H1 (cell line): ENCODE data around the gene RBM47. TPM values are rescaled to one million over a fixed set of nuclear protein-coding genes. Genes with fewer than 3 reads are reported as not detected.
"Not testable (repeated sequence)": the region's sequence is repeated elsewhere in the genome, so short reads cannot be mapped to it uniquely, and the experiment has no call there.

Source experiments
- CTCF ChIA-PET: fragments of 300-600 bp; sonication (Branson Sonifier 250); formaldehyde crosslinking; loops from one replicate; lab custom pipeline; 2021; ENCODE audit not compliant: partially characterized antibody; lab: Charles Lee
- POLR2A ChIA-PET: fragments of 300-600 bp; sonication (Branson Sonifier 250); formaldehyde crosslinking; loops from one replicate; lab custom pipeline; 2021; ENCODE audit warnings: inconsistent platforms; ENCODE audit not compliant: partially characterized antibody; lab: Charles Lee
- DNase-seq, 2 experiments: peaks; one replicate each; pipeline versions ENCODE4 v3.0.0 to v3.0.0-alpha.2; 2010 to 2022; ENCODE audit warnings: low spot score in 2 of 2, low read depth in 1 of 2, mixed read lengths in 1 of 2
- FAIRE-seq: peaks from 2 replicates; lab custom pipeline; 2011; peaks lifted over from hg19 to GRCh38; lab: Jason Lieb, UNC
- H2AFZ ChIP-seq: 2 replicates; pipeline ENCODE4 v1.8.1; 2012; ENCODE audit warnings: low read length, inconsistent platforms
- H2AK5ac ChIP-seq: 2 replicates; pipeline ENCODE4 v1.6.1; 2013; ENCODE audit warnings: low read depth, low read length
- H2BK120ac ChIP-seq: replicated peaks from 2 replicates; pipeline ENCODE3; 2013; ENCODE audit warnings: low read depth, low read length, inconsistent platforms
- H2BK12ac ChIP-seq: 2 replicates; pipeline ENCODE4 v1.6.1; 2013; ENCODE audit warnings: low read depth, low read length
- H2BK15ac ChIP-seq: 2 replicates; pipeline ENCODE4 v1.6.1; 2013; ENCODE audit warnings: low read length
- H2BK20ac ChIP-seq: 2 replicates; pipeline ENCODE4 v1.6.1; 2013; ENCODE audit warnings: low read length
- H2BK5ac ChIP-seq: 2 replicates; pipeline ENCODE4 v1.6.1; 2013; ENCODE audit warnings: low read depth, low read length
- H3K14ac ChIP-seq: 2 replicates; pipeline ENCODE4 v1.6.1; 2013; ENCODE audit warnings: inconsistent platforms; ENCODE audit not compliant: insufficient read length
- H3K18ac ChIP-seq: 2 replicates; pipeline ENCODE4 v1.6.1; 2013; ENCODE audit warnings: low read length; ENCODE audit errors: extremely low read depth
- H3K23ac ChIP-seq: 2 replicates; pipeline ENCODE4 v1.6.1; 2013; ENCODE audit warnings: inconsistent platforms; ENCODE audit not compliant: insufficient read length
- H3K23me2 ChIP-seq: 2 replicates; pipeline ENCODE4 v1.6.1; 2013; ENCODE audit warnings: low read depth, low read length
- H3K27ac ChIP-seq: 2 replicates; pipeline ENCODE4 v1.6.1; 2011; ENCODE audit warnings: low read depth, low read length, inconsistent platforms
- H3K27me3 ChIP-seq, 4 experiments: replicated peaks in 1 of 4; 1 replicate in 1 of 4; 2 replicates in 3 of 4; pipeline versions ENCODE4 v1.6.1 to v1.8.1; 2011 to 2013; ENCODE audit warnings: low read length in 3 of 4, mild to moderate bottlenecking in 3 of 4, inconsistent platforms in 2 of 4, mixed read lengths in 2 of 4, moderate library complexity in 1 of 4; ENCODE audit not compliant: control insufficient read depth in 3 of 4, insufficient read depth in 3 of 4; ENCODE audit errors: extremely low read depth in 1 of 4
- H3K36me3 ChIP-seq, 4 experiments: 2 replicates each; pipeline versions ENCODE4 v1.6.1 to v1.8.1; 2011 to 2013; ENCODE audit warnings: mild to moderate bottlenecking in 4 of 4, low read length in 3 of 4, moderate library complexity in 2 of 4, control low read depth in 1 of 4, inconsistent platforms in 1 of 4; ENCODE audit not compliant: insufficient read depth in 4 of 4, control insufficient read depth in 2 of 4
- H3K4ac ChIP-seq: replicated peaks from 2 replicates; pipeline ENCODE3; 2013; ENCODE audit warnings: low read length, low read depth, mixed read lengths, inconsistent platforms; ENCODE audit not compliant: insufficient read length
- H3K4me1 ChIP-seq, 4 experiments: replicated peaks in 1 of 4; 1 replicate in 1 of 4; 2 replicates in 3 of 4; pipeline versions ENCODE4 v1.6.1 to v1.8.1; 2011 to 2013; ENCODE audit warnings: low read length in 3 of 4, inconsistent platforms in 2 of 4, mixed read lengths in 1 of 4; ENCODE audit not compliant: insufficient read depth in 4 of 4, control insufficient read depth in 3 of 4
- H3K4me2 ChIP-seq, 2 experiments: 2 replicates each; pipeline versions ENCODE4 v1.6.1 to v1.8.1; 2011 to 2013; ENCODE audit warnings: low read depth in 2 of 2, low read length in 2 of 2, control low read depth in 1 of 2, inconsistent platforms in 1 of 2, mild to moderate bottlenecking in 1 of 2; ENCODE audit not compliant: insufficient read depth in 1 of 2
- H3K4me3 ChIP-seq, 4 experiments: fragments of 200-600, 300-600 bp in 1 of 4; sonication (generic), shearing (Covaris generic), sonication (Bioruptor Twin) in 1 of 4; 2 replicates each; pipeline versions ENCODE4 v1.5.1 to v1.8.1; 2011 to 2016; ENCODE audit warnings: low read length in 4 of 4, low read depth in 3 of 4, control low read depth in 2 of 4, inconsistent platforms in 2 of 4, mild to moderate bottlenecking in 2 of 4, mixed read lengths in 1 of 4, moderate library complexity in 1 of 4; ENCODE audit not compliant: insufficient read depth in 2 of 4; ENCODE audit errors: extremely low read depth in 1 of 4
- H3K56ac ChIP-seq: replicated peaks from 2 replicates; pipeline ENCODE3; 2013; ENCODE audit warnings: low read depth, mild to moderate bottlenecking, mixed read lengths, low read length, inconsistent platforms; ENCODE audit not compliant: insufficient read length
- H3K79me1 ChIP-seq: 2 replicates; pipeline ENCODE4 v1.6.1; 2013; ENCODE audit warnings: low read depth, low read length, control low read depth
- H3K79me2 ChIP-seq, 2 experiments: 2 replicates each; pipeline versions ENCODE4 v1.6.1 to v1.8.1; 2012 to 2013; ENCODE audit warnings: low read length in 2 of 2, mild to moderate bottlenecking in 2 of 2, inconsistent platforms in 1 of 2; ENCODE audit not compliant: insufficient read depth in 2 of 2, control insufficient read depth in 1 of 2
- H3K9ac ChIP-seq, 4 experiments: replicated peaks in 1 of 4; 1 replicate in 1 of 4; 2 replicates in 3 of 4; pipeline versions ENCODE4 v1.6.1 to v1.8.1; 2011 to 2013; ENCODE audit warnings: low read depth in 3 of 4, low read length in 3 of 4, control low read depth in 2 of 4, mild to moderate bottlenecking in 2 of 4, moderate library complexity in 2 of 4, inconsistent platforms in 1 of 4; ENCODE audit errors: extremely low read depth in 1 of 4
- H3K9me3 ChIP-seq, 2 experiments: 2 replicates each; pipeline versions ENCODE4 v1.6.1 to v1.8.1; 2012 to 2013; ENCODE audit warnings: mild to moderate bottlenecking in 2 of 2, moderate library complexity in 2 of 2, control low read depth in 1 of 2, inconsistent platforms in 1 of 2, low read depth in 1 of 2, low read length in 1 of 2, mixed read lengths in 1 of 2; ENCODE audit not compliant: insufficient read depth in 2 of 2
- H4K20me1 ChIP-seq, 2 experiments: replicated peaks in 1 of 2; 2 replicates each; pipeline versions ENCODE3 to v1.8.1; 2011 to 2013; ENCODE audit warnings: inconsistent platforms in 2 of 2, low read length in 2 of 2, mild to moderate bottlenecking in 1 of 2; ENCODE audit not compliant: insufficient read depth in 2 of 2, control insufficient read depth in 1 of 2
- H4K5ac ChIP-seq: 2 replicates; pipeline ENCODE4 v1.6.1; 2013; ENCODE audit warnings: low read length, low read depth, mixed read lengths, inconsistent platforms; ENCODE audit not compliant: insufficient read length
- H4K8ac ChIP-seq: 2 replicates; pipeline ENCODE4 v1.8.0; 2013; ENCODE audit warnings: mild to moderate bottlenecking, moderate library complexity, low read length, inconsistent platforms; ENCODE audit not compliant: insufficient read depth; ENCODE audit errors: extremely low read depth
- H4K91ac ChIP-seq: replicated peaks from 2 replicates; pipeline ENCODE3; 2013; ENCODE audit warnings: low read length, mixed read lengths, inconsistent platforms; ENCODE audit not compliant: insufficient read length
- WGBS, 2 experiments: shearing (Covaris generic) in 1 of 2; methylation state at CpG; one replicate each; pipeline versions ENCODE4 v1.1.6 to v1.1.7; 2013 to 2015; ENCODE audit warnings: low lambda C conversion rate in 2 of 2, mixed read lengths in 2 of 2, inconsistent platforms in 1 of 2, low coverage in 1 of 2, missing lambda C conversion rate in 1 of 2; ENCODE audit not compliant: insufficient replicate concordance in 2 of 2, insufficient coverage in 1 of 2, insufficient read length in 1 of 2; ENCODE audit errors: extremely low coverage in 1 of 2, missing lambda C conversion rate in 1 of 2; 5-methylcytosine and 5-hydroxymethylcytosine counted together
- polyA plus RNA-seq, 7 experiments: library from polyadenylated mRNA; depleted of rRNA in 3 of 7; stranded (reverse) in 5 of 7; unstranded in 2 of 7; fragments of >200 nt in 5 of 7; fragments of 200-250 nt in 2 of 7; gene quantifications; 1 replicate in 5 of 7; 2 replicates in 1 of 7; 4 replicates in 1 of 7; pipeline versions ENCODE4 v1.2.1 to v1.2.3, GENCODE V29; 2011 to 2013; ENCODE audit warnings: missing spikeins in 2 of 7, mixed read lengths in 2 of 7
- total RNA-seq: library from RNA; stranded (reverse); fragmentation: NEBNext Ultra II Directional; extraction: Animal tissue kit (Norgen Biotek cat#: 25700); gene quantifications from 2 replicates; pipeline ENCODE4 v1.2.1, GENCODE V29; 2021

RBM47 gene
- total and polyA plus RNA-seq, 2 of the 8 experiments (the other 6 are each of a cell fraction or from before 2014, with no cell fraction given) = 42.8 to 78.9 TPM

- DNase-seq, H3K27ac ChIP-seq, H3K27me3 ChIP-seq, H3K4me1 ChIP-seq, H3K18ac ChIP-seq, H3K79me1 ChIP-seq, H2BK12ac ChIP-seq, H2AFZ ChIP-seq, H3K14ac ChIP-seq, H3K4me3 ChIP-seq, FAIRE-seq, H2AK5ac ChIP-seq, H2BK5ac ChIP-seq, POLR2A ChIA-PET, H2BK15ac ChIP-seq, H3K56ac ChIP-seq, H4K91ac ChIP-seq, H3K23me2 ChIP-seq, H3K36me3 ChIP-seq, H3K9ac ChIP-seq, H3K9me3 ChIP-seq, H4K20me1 ChIP-seq, H2BK20ac ChIP-seq, H3K23ac ChIP-seq, H4K8ac ChIP-seq, H2BK120ac ChIP-seq, H4K5ac ChIP-seq, H3K4ac ChIP-seq: not testable (repeated sequence)
- 89% methylated on average over 7 of the region's 12 CpGs; no CpG with 5 or more reads in 1 of the 2 experiments for WGBS, 2 experiments
- CTCF ChIA-PET = interaction anchor here (2.7 kb wide), 1 partner anchor 9 kb away, joined by 12 read pairs; no protein-coding TSS in a partner anchor
- Histone ChIP-seq H3K4me2 (peak overlapping the region in 1 of 2 experiments; percentile 7; a peak in 1 of 4 replicates), H3K79me2 (peaks cover 0 to 52% of the 10 kb centered on the region in 2 experiments; a peak in 2 of 4 replicates)
Observed at GRCh38 chr4:40554641-40555040, 75.0 kb downstream of the RBM47 start.
